Neutrophil (primary cell): Measurements from ENCODE around the gene LIPN.

ENCODE experiments used
- H3K27ac ChIP-seq: fragments of 200-600 bp; sonication (generic); 2 replicates; pipeline ENCODE4 v1.5.1; 2016; ENCODE audit warnings: mild to moderate bottlenecking, moderate library complexity
- H3K27me3 ChIP-seq: fragments of 200-600 bp; sonication (generic); 2 replicates; pipeline ENCODE4 v1.6.0; 2016; ENCODE audit warnings: mild to moderate bottlenecking
- H3K36me3 ChIP-seq: fragments of 200-600 bp; sonication (generic); 2 replicates; pipeline ENCODE4 v1.5.1; 2017
- H3K4me1 ChIP-seq, 2 experiments: fragments of 200-600 bp in 1 of 2; sonication (generic) in 1 of 2; 1 replicate in 1 of 2; 2 replicates in 1 of 2; pipeline versions ENCODE4 v1.5.1 to v1.6.1; 2013 to 2016; ENCODE audit warnings: low read depth in 1 of 2, low read length in 1 of 2, mild to moderate bottlenecking in 1 of 2, moderate library complexity in 1 of 2; ENCODE audit not compliant: control insufficient read depth in 1 of 2, insufficient read depth in 1 of 2
- H3K4me3 ChIP-seq, 2 experiments: fragments of 200-600 bp in 1 of 2; sonication (generic) in 1 of 2; 1 replicate in 1 of 2; 2 replicates in 1 of 2; pipeline ENCODE4 v1.5.1; 2013 to 2016; ENCODE audit warnings: low read depth in 1 of 2, low read length in 1 of 2, mild to moderate bottlenecking in 1 of 2, moderate library complexity in 1 of 2
- H3K9me3 ChIP-seq: fragments of 200-600 bp; sonication (generic); 2 replicates; pipeline ENCODE4 v1.5.1; 2016
- TF ChIP-seq, protein P1 (sequence below): fragments of 200-600 bp; sonication (generic); IDR thresholded peaks from 2 replicates; pipeline ENCODE4 v1.5.1; 2016; ENCODE audit warnings: antibody characterized with exemption

The LIPN gene

DNA sequence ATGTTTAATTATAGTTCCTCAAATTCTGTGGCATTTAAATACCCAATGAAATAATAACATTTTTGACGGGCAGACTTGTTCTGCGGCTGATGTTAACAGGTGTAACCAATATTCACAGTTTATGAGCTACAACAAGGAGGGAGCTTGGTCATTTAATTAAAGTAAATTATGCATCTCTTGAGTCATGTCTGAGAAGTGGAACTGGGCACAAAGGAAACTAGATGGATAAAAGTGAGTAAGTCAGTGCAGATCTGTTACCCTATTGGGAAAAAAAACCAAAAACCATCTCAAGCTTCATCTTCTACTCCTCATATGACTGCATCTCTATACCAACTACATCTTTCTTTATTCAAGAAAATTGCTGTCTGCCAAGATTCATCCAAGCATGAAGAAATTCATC lies 67.9 kb downstream of the LIPN start:
- H3K36me3 ChIP-seq: peaks cover 87% of the 10 kb centered on the region
- TF ChIP-seq, protein P1, sequence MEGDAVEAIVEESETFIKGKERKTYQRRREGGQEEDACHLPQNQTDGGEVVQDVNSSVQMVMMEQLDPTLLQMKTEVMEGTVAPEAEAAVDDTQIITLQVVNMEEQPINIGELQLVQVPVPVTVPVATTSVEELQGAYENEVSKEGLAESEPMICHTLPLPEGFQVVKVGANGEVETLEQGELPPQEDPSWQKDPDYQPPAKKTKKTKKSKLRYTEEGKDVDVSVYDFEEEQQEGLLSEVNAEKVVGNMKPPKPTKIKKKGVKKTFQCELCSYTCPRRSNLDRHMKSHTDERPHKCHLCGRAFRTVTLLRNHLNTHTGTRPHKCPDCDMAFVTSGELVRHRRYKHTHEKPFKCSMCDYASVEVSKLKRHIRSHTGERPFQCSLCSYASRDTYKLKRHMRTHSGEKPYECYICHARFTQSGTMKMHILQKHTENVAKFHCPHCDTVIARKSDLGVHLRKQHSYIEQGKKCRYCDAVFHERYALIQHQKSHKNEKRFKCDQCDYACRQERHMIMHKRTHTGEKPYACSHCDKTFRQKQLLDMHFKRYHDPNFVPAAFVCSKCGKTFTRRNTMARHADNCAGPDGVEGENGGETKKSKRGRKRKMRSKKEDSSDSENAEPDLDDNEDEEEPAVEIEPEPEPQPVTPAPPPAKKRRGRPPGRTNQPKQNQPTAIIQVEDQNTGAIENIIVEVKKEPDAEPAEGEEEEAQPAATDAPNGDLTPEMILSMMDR: no peak
- H3K27ac ChIP-seq: no peak overlapping the region
- H3K4me3 ChIP-seq: no peak overlapping the region
- peaks cover 11 to 12% of the 10 kb centered on the region in 2 experiments for H3K4me1 ChIP-seq
- H3K27me3 ChIP-seq: no peaks in the 10 kb centered on the region
- H3K9me3 ChIP-seq: no peaks in the 10 kb centered on the region

DNA sequence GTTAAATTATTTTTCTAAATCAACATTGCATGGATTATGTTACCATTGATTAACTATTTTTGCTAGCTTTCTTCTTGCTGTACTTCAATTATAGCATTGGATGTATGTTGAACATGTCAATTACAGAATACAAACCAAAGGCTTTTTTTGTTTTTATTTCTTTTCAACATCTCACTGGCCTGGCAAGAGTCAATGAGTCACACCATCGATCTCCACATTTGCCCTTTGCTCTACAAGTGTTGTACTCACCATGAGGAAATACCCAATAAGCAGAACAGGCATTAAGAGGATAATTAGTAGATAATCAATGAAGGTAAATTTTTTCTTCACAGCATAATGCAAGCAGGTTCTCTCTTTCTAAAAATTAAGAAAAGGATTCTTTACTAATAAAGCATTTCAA lies 68.5 kb downstream of the LIPN start:
- peaks cover 18% of the 10 kb centered on the region in 2 experiments for H3K4me1 ChIP-seq
- no peaks in the 10 kb centered on the region for H3K9me3 ChIP-seq
- TF ChIP-seq, protein P1: no peak
- H3K27me3 ChIP-seq: no peaks in the 10 kb centered on the region
- H3K36me3 ChIP-seq: peaks cover 81% of the 10 kb centered on the region
- H3K27ac ChIP-seq: no peak overlapping the region
- H3K4me3 ChIP-seq: no peak overlapping the region
